Cardiac fibroblast (primary cell): ENCODE results near the gene ASB2.

Experiments
- DNase-seq, 2 donors: peaks; one replicate each; pipeline versions ENCODE4 v3.0.0 to v3.0.0-alpha.2; 2010; ENCODE audit warnings: low read depth in 2 of 2
- H3K4me3 ChIP-seq, 2 donors: replicated peaks in 1 of 2; 1 replicate in 1 of 2; 2 replicates in 1 of 2; pipeline ENCODE4 v1.5.1; 2011; ENCODE audit warnings: low read depth in 2 of 2, low read length in 2 of 2, mild to moderate bottlenecking in 2 of 2, moderate library complexity in 1 of 2
- TF ChIP-seq, protein P1 (sequence below): IDR thresholded peaks from one replicate; pipeline ENCODE4 v1.5.1; 2011; ENCODE audit warnings: low read depth, mild to moderate bottlenecking, low read length, inconsistent platforms

Gene ASB2

DNA sequence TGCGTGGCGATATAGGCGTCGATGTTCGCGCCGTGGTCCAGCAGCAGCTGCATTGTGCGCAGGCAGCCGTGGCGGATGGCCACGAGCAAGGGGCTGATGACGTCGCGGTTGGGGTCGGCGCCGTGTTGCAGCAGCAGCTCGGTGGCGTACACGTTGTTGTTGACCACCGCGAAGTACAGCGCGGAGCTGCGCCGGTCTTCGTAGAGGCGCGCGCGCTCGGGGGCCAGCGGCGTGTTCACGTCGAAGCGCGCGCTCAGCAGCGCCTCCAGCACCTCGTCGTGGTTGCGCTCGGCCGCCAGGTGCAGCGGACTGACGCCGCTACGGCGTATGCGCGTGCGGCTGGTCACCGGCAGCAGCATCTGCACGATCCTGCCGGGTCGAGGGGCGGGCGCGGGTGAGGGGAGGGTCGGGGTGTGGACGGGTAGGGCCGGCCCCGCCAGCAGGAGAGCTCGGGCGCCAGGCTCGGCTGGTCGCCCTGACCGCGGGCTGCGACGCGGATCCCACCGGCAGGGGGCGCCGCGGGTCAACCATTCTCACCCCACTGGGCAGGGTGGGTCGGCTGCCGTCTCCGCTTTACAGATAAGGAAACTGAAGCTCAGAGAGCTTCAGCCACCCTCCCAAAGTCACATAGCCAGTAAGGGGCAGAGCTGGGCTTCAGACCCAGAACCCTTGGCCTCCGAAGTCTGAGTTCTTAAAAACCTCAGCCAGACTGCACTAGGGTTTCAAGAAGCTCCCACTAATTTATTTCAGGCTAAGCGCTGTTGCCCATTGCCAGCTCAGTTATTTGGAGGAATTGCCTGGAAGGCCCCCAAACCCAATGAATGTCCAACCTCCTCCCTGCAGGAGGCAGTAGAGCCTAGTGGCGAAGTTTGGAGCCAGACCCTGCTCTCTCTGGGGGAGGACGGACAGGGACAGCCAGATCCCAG, 36.8 kb downstream of the ASB2 start:
- peak overlapping the region in 1 of 2 donors; percentile 24 for H3K4me3 ChIP-seq
- TF ChIP-seq, protein P1, sequence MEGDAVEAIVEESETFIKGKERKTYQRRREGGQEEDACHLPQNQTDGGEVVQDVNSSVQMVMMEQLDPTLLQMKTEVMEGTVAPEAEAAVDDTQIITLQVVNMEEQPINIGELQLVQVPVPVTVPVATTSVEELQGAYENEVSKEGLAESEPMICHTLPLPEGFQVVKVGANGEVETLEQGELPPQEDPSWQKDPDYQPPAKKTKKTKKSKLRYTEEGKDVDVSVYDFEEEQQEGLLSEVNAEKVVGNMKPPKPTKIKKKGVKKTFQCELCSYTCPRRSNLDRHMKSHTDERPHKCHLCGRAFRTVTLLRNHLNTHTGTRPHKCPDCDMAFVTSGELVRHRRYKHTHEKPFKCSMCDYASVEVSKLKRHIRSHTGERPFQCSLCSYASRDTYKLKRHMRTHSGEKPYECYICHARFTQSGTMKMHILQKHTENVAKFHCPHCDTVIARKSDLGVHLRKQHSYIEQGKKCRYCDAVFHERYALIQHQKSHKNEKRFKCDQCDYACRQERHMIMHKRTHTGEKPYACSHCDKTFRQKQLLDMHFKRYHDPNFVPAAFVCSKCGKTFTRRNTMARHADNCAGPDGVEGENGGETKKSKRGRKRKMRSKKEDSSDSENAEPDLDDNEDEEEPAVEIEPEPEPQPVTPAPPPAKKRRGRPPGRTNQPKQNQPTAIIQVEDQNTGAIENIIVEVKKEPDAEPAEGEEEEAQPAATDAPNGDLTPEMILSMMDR, result peak; percentile 57
- DNase-seq, result peak; percentile 67 to 69

DNA sequence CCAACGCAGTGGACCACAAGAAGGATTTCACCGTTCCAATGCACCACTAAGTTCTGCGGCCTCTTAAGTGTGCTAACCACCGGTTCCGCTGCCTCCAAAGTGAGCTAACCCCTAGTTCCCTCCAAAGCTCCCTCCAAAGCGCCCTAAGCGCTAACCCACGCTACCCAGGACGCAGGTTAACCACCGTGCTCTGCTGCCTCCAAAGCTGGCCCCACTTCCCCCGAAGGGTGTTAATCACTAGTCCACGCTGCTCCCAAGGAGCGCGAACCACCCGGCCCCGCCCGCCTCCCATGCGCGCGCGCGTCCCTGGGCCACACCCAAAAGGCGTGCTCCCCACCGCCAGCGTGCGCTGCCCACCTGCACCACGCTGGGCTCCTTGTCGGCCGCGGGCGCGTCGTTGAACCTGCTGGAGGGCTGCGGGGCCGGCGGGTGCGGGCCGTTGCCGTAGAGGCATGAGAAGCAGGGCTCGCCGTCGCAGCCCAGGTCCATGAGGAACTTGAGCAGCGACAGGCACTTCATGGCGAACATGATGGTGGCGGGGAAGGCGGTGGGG, 37.5 kb downstream of the ASB2 start:
- TF ChIP-seq, protein P1, result no peak
- no peak for DNase-seq
- no peak overlapping the region for H3K4me3 ChIP-seq

DNA sequence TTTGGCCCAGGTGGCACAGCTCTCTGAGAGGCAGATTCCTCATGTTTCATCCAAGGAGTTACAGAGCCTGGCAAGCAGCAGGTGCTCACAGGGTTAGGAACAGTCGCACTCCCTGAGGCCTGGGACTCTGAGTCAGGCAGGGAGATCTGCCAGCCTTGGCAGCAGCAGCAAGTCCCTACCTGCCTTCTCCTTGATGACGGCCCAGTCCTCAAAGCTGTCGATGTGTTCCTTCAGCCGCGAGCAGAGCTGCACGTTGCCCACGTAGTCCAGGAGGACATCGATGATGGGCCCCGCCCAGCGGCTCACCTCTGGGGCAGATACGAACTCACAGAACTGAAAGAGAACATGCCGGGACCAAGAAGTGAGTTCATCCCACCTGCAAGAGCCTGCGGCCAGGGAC, 38.9 kb downstream of the ASB2 start:
- H3K4me3 ChIP-seq, result no peak overlapping the region
- DNase-seq, result no peak
- TF ChIP-seq, protein P1, result no peak

DNA sequence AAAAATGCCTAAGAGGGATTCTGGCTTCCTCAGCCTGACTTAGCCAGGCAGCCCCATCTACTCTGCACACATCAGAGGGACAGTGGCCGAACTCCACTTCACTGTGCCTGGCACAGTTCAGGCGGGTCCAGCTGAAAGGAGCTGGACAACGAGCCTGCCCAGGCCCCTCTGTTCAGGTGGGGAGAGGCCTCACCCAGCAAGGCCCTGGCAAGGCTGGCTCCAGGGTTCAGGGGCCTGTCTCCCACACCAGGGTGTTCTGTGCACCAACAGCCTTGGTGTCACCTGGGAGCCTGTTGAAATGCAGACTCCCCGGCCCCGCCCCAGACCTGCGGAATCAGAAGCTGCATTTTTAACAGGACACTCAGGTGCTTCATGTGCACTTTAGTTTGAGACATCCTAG, 39.4 kb downstream of the ASB2 start:
- DNase-seq, result no peak
- TF ChIP-seq, protein P1, result no peak

DNA sequence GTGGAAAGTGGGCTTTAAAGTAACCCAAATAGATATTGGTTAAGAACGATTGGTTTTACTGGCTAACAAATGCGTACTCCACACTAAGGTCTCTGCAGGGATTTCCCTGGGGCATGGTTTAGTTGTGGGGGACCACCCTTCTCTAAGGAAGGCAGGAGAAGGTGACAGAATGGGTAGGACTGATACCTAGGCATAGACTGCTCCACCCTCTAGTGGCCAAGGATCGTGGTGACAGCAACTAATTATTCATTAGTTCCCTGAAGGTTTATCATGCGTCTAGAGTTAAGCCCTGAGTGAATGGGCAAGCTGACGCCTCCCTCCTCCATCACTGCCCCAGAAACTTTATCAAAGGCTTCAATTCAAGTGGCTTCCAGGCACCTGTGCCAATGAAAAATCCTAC, 40.1 kb downstream of the ASB2 start:
- DNase-seq, result no peak
- TF ChIP-seq, protein P1, result peak; percentile 32
- H3K4me3 ChIP-seq, result no peak overlapping the region

More for the DNA sequence above, 39.4 kb downstream of the ASB2 start:
- H3K4me3 ChIP-seq, result no peak overlapping the region

DNA sequence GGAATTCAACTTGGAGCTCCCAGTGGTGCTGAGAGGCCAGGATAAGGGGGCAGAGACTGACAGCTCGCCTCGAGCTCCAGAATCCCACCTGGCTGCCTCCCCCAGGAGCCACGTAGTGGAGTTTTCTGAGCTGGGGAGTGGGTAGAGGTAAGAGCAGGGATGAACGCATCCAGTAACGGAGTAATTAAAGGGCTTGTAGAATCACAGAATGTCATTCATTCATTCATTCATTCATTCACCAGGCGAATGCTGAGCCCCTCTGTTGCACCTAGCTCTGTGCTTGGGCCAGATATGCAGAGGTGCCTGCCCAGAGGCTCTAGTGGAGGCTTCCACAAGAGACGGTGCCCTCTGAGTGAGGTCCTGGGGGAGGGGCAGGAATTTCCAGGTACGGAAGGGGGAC, 41.2 kb downstream of the ASB2 start:
- DNase-seq, result no peak
- TF ChIP-seq, protein P1, result no peak
- H3K4me3 ChIP-seq, result no peak overlapping the region
